G401.6 (cell line): Measurements from ENCODE around the gene STK32B.

ENCODE experiments used
- FAIRE-seq: peaks from 2 replicates; lab custom pipeline; 2012; peaks lifted over from hg19 to GRCh38; lab: Jason Lieb, UNC

Gene STK32B

GRCh38 chr4:5447755-5448154 is 396.5 kb downstream of the STK32B start:
- no peak for FAIRE-seq

DNA sequence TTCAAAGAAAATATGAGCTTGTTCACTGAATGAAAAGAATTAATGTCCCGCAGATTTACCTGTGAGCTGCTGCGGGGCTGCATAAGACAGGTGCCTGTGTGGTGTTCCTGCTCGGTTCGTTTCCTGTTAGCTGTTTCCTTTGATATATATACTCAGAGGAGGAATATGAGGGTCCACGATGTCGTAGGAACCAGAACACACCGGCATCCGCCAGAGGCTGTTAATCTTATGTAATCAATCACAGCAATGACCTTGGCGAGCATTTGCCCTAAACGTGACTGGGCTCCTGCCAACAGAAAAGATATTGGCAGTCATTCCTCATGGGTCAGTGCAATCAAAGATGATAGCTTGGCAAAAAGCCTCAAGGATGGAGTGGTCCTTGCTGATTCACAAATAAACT is 396.9 kb downstream of the STK32B start:
- no peak for FAIRE-seq

DNA sequence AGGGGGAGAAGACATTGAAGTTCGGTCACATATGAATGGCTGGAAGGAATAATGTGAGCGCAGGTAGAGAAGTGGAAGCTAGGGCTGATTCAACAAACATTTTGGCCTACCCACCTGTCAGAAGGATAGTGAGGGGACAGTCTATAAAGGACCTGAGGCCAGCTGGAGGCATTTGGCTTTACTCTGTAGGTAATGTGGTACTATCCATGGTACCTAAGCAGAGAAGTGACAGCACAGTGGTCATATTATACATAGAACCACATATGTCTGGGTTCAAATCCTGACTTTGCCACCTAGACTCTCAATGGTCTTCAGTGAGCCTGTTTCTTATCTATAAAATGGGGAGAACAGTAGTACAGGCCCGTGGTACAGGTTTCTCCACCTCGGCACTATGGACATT is 400.0 kb downstream of the STK32B start:
- FAIRE-seq = no peak

DNA sequence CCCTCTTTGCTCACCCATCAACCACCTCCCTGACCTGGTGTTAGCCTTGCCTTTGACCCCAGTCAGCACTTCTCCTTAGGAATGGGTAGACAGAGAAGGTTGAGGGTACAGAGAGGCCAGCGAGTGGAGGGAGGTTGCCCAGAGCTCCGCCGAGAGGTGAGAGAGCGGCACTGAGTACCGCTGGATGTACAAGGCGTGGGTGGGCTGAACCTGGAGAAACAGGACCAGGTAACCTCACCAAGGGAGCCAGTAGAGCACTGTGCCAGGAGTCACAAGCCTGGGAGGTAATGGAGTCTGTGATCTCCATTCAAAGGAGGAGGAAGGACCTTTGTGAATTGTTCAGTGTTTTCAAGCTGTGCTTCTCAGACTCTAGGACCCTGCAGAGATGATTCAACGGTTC is 400.9 kb downstream of the STK32B start:
- no peak for FAIRE-seq

DNA sequence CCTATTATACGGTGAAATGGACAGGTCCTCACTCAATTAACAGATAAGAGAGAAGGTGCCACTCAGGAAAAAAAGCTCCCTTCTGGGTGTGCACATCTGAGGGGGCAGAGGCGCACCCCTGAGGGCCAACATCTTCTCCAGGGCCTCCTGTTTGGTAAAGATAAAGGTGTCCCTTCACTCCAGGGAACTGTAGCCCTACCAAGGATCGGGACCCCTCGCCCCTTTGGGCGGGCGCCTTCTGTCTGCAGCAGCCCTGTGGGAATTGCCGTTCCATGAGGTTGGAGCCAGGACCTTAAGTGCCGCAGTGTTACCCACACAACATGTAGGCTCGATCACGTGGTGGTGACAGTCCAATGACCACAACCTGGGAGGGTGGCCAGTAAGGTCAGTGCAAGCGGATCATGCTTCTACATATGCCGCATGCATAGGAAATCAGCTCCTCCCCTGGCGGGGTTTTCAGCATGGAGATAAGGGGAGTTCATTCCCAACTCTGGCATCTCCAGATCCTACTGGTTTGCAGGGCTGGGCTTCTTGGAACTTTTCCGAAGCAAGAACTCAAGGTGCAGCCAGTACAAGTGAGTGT is 403.8 kb downstream of the STK32B start:
- no peak for FAIRE-seq

DNA sequence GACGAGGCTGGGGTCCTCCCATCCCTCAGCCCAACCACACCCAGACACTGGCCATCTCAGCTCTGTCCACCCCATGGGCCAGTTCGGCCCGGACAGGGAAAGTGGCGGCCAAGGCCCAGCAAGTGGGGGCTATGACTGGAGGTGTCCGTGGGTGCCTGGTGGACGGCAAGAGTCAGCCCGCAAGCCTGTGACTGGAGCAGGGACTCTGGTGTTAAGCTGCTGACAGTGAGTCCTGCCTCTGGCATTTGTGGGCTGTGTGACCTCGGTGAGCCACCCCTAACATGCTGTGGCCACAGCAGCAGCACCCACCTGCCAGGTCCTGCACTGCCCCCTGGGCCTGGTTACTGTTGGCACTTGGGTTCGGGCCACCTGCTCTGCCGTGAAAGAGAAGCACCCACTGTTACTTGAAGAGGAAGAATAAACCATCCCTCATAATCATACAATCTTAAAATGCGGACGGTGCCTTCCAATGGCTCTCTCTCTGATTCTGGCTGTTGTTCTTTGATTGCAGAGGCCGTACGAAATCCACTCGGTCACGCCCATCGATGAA is 405.1 kb downstream of the STK32B start:
- FAIRE-seq = no peak

GRCh38 chr4:5458676-5459075 is 407.4 kb downstream of the STK32B start:
- no peak for FAIRE-seq

- no peak for FAIRE-seq
Measured at GRCh38 chr4:5459236-5459635, 408.0 kb downstream of the STK32B start.

DNA sequence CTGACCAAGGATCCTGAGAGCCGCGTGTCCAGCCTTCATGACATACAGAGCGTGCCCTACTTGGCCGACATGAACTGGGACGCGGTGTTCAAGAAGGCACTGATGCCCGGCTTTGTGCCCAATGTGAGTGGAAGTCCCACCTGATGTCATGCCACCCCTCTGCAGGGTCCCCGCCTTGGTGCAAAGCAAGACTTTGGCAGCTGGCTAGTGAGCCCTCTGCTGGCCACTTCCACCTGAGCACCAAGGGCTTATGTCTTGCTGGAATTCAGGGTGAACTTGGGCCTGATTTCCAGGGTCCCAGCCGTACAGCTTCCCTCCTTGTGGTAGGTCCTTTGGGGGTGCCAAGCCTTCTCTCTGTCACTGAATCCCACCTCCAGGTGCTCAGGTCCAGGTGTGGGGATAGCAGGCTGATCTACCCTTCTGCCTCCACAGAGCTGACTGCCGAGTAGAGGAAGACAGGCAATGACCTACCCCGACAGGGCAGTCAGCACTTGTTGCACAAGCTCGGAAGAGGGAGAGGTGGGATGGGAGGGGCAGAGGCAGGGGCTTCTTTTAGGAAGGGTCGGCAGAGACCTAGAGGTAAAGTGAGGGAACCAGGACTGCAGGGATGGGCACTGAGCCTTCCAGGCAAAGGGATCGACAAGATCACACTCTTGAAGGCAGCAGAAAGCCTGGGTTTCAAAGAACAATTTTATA is 409.0 kb downstream of the STK32B start:
- FAIRE-seq = no peak

DNA sequence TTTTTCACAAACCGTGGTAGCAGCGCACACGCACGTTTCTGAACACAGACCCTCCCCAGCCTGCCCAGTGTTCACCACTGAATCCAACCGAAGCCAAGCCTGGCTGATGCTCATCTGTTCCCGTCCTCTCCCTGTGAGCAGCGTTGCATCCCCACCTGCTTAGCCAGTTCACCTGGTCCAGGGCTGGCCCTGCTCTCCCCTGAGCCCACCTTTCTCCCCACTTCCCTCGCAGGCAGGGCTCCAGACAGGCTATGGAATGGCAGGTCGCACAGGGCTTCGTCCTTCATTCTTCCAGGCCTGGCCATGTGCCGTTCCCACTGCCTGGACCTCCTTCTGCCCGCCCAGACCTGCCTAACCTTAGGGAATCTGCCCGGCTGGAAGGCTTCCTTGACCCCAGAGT is 410.2 kb downstream of the STK32B start:
- no peak for FAIRE-seq

GRCh38 chr4:5462254-5462835 is 411.1 kb downstream of the STK32B start:
- FAIRE-seq = no peak

DNA sequence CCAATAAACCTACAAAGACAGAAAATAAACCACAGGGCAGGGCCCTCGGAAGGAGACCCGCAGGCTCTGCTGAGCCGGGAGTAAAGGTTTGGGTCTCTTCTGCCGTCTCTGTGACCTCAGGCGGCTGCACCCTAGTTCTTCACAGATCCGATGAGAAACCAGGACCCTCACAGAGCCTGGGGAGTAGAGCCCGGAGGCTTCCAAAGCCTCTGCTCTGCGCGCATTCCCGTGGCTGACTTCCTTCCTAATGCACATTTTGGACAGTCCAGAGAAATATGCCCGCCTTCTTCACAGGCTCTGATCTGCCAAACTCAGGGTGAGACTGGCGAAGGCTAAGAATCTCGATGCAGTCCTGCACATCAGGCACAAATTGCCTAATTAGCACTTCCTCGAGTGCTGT is 411.6 kb downstream of the STK32B start:
- no peak for FAIRE-seq

DNA sequence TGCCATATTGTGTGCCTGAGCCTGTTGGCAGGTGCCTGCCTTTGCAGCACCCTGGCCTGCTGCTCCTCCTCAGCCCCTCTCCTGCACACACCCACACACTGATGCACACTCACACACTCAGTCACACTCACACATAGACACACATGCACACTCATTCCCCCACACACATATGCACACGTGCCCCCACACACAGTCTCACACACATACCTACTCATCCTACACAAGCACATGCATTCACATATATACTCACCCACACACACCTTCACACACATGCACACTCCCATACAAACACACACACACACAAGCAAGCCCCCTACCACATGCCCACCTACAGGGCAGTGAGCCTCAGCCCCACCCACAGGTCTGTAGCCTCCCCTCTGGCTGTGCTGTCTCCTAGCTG is 412.1 kb downstream of the STK32B start:
- no peak for FAIRE-seq

DNA sequence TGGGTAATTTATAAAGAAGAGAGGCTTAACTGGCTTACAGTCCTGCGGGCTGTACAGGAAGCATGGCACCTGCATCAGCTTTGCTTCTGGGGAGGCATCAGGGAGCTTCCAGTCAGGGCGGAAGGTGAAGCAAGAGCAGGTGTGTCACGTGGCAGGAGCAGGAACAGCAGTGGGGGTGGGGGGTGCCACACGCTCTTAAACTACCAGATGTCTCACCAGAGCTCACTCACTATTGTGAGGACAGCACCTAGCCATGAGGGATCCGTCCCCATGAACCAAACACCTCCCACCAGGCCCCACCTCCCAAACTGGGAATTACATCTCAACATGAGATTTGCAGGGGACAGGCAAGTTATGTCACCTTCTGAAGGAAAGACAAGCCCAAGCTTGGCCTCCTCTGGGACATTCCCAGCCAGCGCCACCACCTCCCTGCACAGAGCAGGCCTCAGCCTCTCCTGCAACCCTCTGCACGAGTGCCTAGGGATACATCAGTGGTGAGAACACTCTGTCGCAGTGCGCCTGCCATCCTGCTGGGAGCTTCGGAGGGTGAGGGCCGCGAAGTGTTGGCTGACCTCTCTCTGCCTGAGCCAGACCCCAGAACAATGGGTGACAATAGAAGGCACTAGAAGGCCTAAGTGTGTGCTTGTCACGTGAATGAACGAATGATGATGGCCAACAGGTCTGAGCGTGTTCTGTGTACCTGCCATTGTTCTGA is 412.8 kb downstream of the STK32B start:
- FAIRE-seq = no peak

- no peak for FAIRE-seq
Measured at GRCh38 chr4:5465529-5465928, 414.2 kb downstream of the STK32B start.

- FAIRE-seq = no peak
Measured at GRCh38 chr4:5465956-5466355, 414.7 kb downstream of the STK32B start.

GRCh38 chr4:5467111-5467510 is 415.8 kb downstream of the STK32B start:
- no peak for FAIRE-seq

DNA sequence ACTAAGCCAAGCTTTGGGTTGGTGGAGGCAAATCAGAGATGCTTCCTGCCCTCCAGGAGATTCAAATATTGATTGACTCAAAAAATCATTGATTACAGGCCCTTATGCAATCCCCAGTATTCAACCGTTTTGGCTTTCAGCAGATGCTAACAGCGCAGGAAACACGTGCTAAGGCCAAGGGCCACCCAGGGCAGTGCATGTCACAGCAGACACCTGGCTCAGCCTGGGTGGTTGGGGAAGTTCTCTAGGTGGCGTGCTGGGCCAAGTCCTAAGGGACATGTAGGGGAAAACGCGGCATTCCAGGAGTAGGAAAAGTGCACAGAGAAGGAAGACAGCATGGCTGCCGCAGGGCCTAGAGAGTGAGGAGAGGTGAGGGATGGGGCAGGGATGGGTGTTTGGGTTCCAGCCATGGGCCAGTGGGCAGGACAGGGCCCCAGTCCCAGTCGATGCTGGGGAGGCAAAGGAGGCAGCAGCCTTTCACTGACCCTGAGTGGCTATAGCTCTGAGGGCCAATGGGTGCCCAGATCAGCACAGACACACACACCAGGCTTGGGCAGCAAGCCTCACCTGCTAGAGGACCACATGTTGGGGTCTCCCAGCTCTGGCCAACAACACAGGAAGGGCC is 418.0 kb downstream of the STK32B start:
- FAIRE-seq = no peak

DNA sequence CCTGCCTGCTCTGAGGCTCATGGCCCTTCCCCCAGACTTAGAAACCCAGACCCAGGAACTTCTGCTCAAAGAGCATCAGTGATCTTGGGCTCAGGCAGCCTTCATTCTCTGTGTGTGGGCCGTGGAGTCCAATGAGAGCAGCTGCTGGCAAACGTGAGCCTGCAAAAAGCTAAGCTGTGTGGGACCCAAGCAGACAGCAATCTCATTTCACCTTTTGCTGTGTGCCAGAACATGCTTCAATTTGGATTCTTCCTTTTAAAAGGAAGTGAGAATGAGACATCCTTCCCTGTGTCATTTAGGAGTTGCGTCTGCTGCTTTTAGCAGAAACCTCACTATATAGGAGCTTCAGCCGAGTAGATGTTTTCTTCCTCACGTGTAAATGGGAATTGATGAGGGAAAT is 418.6 kb downstream of the STK32B start:
- no peak for FAIRE-seq

GRCh38 chr4:5470318-5471198 is 419.3 kb downstream of the STK32B start:
- no peak for FAIRE-seq

DNA sequence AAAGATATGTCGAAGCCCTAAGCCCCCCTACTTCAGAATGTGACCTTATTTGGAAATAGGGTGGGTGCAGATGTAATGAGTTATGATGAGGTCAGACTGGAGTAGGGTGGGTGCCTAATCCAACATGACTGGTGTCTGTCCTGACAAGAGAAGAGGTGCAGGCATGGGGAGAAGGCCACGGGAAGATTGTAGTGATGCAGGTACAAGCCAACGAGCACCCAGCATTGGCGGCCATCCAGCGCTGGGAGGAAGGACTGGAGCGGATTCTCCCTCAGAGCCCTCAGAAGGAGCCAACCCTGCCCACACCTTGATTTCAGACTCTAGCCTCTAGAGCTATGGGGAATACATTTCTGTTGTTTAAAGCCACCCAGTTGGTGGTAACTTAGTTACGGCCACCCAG is 419.9 kb downstream of the STK32B start:
- FAIRE-seq = no peak

DNA sequence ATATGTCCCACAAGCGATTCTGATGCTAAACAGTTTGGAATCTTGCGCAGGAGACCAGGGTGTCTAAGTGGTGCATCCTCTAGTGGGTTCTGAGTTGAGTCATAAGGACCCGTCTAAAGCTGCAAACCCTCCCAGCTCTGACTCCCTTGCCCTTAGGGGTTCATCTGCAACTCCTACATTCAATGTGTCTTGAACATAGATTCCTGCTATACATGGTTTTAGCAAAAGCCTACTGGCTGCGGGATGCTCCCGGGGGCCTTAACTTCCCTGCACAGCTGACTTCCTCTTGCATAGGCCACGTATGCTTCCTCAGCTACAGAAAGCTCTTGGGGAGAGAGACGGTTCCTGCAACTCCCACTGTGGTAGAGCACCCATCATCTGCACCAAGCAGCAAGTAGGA is 420.4 kb downstream of the STK32B start:
- FAIRE-seq = no peak
